Gastroesophageal sphincter (tissue), 4 donors: ENCODE measurements around the gene TTC21B. TPM values are rescaled to one million over a fixed set of nuclear protein-coding genes. Genes with fewer than 3 reads are reported as not detected.

Experiments
- ATAC-seq: fragments of 150-250 bp; one replicate; pipeline ENCODE4 v1.9.1; 2016; ENCODE audit warnings: mild to moderate bottlenecking, moderate library complexity
- H3K27ac ChIP-seq, 4 donors: fragments of 200-600 bp; sonication (generic) in 3 of 4; 1 replicate in 3 of 4; 2 replicates in 1 of 4; pipeline ENCODE4 v1.5.1; 2016 to 2019
- H3K27me3 ChIP-seq: fragments of 200-600 bp; sonication (generic); one replicate; pipeline ENCODE4 v1.5.1; 2019
- H3K36me3 ChIP-seq, 2 donors: fragments of 200-600 bp; sonication (generic); one replicate each; pipeline ENCODE4 v1.5.1; 2019; ENCODE audit warnings: control low read depth in 1 of 2
- H3K4me1 ChIP-seq, 3 donors: fragments of 200-600 bp; sonication (generic); 1 replicate in 2 of 3; 2 replicates in 1 of 3; pipeline ENCODE4 v1.5.1; 2016 to 2019; ENCODE audit warnings: control low read depth in 2 of 3
- H3K4me3 ChIP-seq, 2 donors: fragments of 200-600 bp; sonication (generic); one replicate each; pipeline ENCODE4 v1.5.1; 2019; ENCODE audit warnings: mild to moderate bottlenecking in 1 of 2, moderate library complexity in 1 of 2
- H3K9me3 ChIP-seq, 3 donors: fragments of 200-600 bp; sonication (generic); one replicate each; pipeline ENCODE4 v1.5.1; 2017 to 2019; ENCODE audit warnings: control low read depth in 2 of 3
- EP300 ChIP-seq: sonication (generic); formaldehyde crosslinking; IDR thresholded peaks from one replicate; pipeline ENCODE4 v1.6.1; 2017; ENCODE audit warnings: antibody characterized with exemption, mild to moderate bottlenecking
- POLR2A ChIP-seq, 2 donors: fragments of 450-650 bp; IDR thresholded peaks; one replicate each; pipeline ENCODE4 v1.6.1; 2017; ENCODE audit warnings: antibody characterized with exemption in 2 of 2, mild to moderate bottlenecking in 2 of 2, moderate library complexity in 1 of 2
- POLR2AphosphoS5 ChIP-seq: sonication (generic); formaldehyde crosslinking; IDR thresholded peaks from one replicate; pipeline ENCODE4 v1.6.1; 2017; ENCODE audit warnings: antibody characterized with exemption
- WGBS, 2 donors: methylation state at CpG; one replicate each; pipeline ENCODE4 v1.1.5; 2018; ENCODE audit warnings: low coverage in 1 of 2; 5-methylcytosine and 5-hydroxymethylcytosine counted together
- total RNA-seq, 4 donors: library from RNA; depleted of rRNA; stranded (reverse); fragments of >200 nt; gene quantifications; one replicate each; pipeline ENCODE4 v1.1.0, GENCODE V29; 2016
- TF ChIP-seq, protein P1 (sequence below), 4 experiments: fragments of 200-600 bp in 2 of 4; fragments of 450-650 bp in 2 of 4; sonication (generic) in 1 of 4; IDR thresholded peaks; one replicate each; pipeline ENCODE4 v1.5.1; 2017 to 2019; ENCODE audit warnings: antibody characterized with exemption in 4 of 4, mild to moderate bottlenecking in 2 of 4, moderate library complexity in 2 of 4

The TTC21B gene
- total RNA-seq, 4 donors from 2014 or later, result 15.0 to 30.2 (median 26.3) TPM

DNA sequence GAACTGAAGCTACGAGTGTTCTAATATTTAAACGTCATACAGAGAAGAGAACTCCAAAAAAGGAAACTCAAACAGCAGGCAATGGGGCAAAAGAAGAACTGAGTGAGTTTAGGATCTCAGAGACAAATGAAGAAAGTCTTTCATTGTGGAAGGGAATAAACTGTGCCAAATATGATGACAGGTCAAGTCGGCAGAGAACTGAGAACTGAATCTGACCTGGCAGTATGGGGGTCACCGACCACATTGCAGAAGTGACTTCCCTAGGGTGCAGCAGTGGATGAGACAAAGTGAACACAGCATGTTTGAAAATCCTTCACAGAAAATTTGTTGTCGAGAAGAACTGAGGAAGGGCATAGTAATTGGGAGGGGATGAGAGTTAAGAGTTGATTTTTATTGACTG is 55.9 kb downstream of the TTC21B start:
- peaks cover 0 to 5% (median 0%) of the 10 kb centered on the region in 3 donors for H3K4me1 ChIP-seq
- ATAC-seq, result no peak
- 52 to 61% methylated on average over 5 of the region's 5 CpGs for WGBS, 2 donors
- no peak overlapping the region for H3K27ac ChIP-seq
- H3K9me3 ChIP-seq, result no peaks in the 10 kb centered on the region
- peaks cover 0 to 85% of the 10 kb centered on the region in 2 donors for H3K36me3 ChIP-seq
- no peaks in the 10 kb centered on the region for H3K27me3 ChIP-seq
- H3K4me3 ChIP-seq, result no peak overlapping the region
- no peak for TF ChIP-seq POLR2AphosphoS5
- TF ChIP-seq, protein P1, sequence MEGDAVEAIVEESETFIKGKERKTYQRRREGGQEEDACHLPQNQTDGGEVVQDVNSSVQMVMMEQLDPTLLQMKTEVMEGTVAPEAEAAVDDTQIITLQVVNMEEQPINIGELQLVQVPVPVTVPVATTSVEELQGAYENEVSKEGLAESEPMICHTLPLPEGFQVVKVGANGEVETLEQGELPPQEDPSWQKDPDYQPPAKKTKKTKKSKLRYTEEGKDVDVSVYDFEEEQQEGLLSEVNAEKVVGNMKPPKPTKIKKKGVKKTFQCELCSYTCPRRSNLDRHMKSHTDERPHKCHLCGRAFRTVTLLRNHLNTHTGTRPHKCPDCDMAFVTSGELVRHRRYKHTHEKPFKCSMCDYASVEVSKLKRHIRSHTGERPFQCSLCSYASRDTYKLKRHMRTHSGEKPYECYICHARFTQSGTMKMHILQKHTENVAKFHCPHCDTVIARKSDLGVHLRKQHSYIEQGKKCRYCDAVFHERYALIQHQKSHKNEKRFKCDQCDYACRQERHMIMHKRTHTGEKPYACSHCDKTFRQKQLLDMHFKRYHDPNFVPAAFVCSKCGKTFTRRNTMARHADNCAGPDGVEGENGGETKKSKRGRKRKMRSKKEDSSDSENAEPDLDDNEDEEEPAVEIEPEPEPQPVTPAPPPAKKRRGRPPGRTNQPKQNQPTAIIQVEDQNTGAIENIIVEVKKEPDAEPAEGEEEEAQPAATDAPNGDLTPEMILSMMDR (IDR thresholded peaks at IDR 0.05), result no peak
- TF ChIP-seq POLR2A (IDR thresholded peaks at IDR 0.05), result no peak
- TF ChIP-seq EP300, result no peak

DNA sequence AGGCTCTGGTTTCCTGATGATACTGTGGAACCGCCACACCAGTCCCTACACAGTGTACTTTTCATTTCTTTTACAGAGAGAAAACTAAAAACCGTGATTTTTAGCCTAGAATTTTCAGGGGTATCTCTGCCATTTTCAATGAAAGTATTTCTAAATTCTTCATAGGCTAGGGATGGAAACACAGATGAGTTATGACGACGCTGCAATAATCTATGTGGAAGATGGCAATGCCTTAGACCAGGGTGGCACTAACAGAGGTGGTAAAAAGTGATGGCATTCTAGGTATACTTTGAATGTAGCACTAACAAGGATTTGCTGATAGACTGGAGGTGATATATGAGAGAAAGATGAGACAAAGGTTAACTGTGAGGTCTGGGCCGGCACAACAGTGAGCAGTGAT is 56.5 kb downstream of the TTC21B start:
- Histone ChIP-seq H3K27me3 (no peaks in the 10 kb centered on the region), H3K27ac (no peak overlapping the region), H3K9me3 (no peaks in the 10 kb centered on the region), H3K4me1 (no peaks in the 10 kb centered on the region), H3K36me3 (peaks cover 0 to 92% of the 10 kb centered on the region in 2 donors), H3K4me3 (no peak overlapping the region)
- 93 to 94% methylated on average over 3 to 5 of the region's 5 CpGs for WGBS, 2 donors
- ATAC-seq, result no peak
- TF ChIP-seq, protein P1 (IDR thresholded peaks at IDR 0.05), result no peak
- TF ChIP-seq POLR2A (IDR thresholded peaks at IDR 0.05) (no peak), POLR2AphosphoS5 (no peak), EP300 (no peak)

DNA sequence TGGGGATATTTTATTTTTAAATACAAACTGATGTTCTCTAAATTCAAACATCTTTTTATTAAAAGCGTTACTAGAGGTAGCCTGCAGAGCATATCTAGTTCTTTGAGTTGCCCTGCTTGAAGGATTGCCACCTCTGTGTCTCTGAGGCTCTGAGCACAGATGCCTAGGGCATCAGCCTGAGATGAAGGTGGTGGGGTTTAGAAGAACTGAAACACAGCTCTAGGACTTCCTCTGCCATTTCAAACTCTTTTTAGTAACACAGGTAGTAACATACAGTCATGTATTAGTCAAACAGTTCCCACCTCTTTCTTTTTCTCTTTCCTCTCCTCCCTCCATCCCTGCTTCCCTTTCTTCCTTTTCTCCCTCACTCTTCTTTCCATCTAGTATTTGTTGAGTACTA is 57.6 kb downstream of the TTC21B start:
- no peak overlapping the region for H3K27ac ChIP-seq
- 100% methylated on average over 1 of the region's 1 CpG for WGBS, 2 donors
- TF ChIP-seq, protein P1 (IDR thresholded peaks at IDR 0.05), result no peak
- no peak for TF ChIP-seq POLR2A (IDR thresholded peaks at IDR 0.05)
- no peak for TF ChIP-seq EP300
- TF ChIP-seq POLR2AphosphoS5, result no peak

DNA sequence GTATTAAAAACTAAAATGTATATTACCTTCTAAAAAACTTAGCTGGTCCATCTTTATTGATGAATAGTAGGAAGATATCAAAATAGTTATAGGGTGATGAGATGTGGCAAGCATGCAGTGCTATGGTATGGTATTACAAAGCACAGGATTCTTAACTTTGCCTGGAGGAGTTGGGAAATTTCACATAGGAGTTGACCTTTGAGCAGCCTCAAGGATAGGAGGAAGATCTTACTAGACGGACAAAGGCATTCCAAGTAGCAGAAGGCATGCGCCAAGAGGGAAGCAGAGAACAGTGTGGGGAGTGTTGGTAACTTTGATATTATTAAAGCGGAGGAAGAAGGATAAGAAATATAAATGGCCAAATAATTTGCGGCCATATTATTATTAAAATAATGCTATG is 60.0 kb downstream of the TTC21B start:
- peaks cover 0 to 82% of the 10 kb centered on the region in 2 donors for H3K36me3 ChIP-seq
- no peak overlapping the region for H3K4me3 ChIP-seq
- no peaks in the 10 kb centered on the region for H3K27me3 ChIP-seq
- H3K9me3 ChIP-seq, result no peaks in the 10 kb centered on the region
- no peaks in the 10 kb centered on the region for H3K4me1 ChIP-seq
- ATAC-seq, result no peak
- WGBS, 2 donors, result 88 to 90% methylated on average over 4 of the region's 4 CpGs
- TF ChIP-seq POLR2A (IDR thresholded peaks at IDR 0.05) (no peak), POLR2AphosphoS5 (no peak), EP300 (no peak)
- TF ChIP-seq, protein P1 (IDR thresholded peaks at IDR 0.05), result no peak
- H3K27ac ChIP-seq, result no peak overlapping the region

More for the DNA sequence above, 57.6 kb downstream of the TTC21B start:
- Histone ChIP-seq H3K27me3 (no peaks in the 10 kb centered on the region), H3K36me3 (peaks cover 0 to 83% of the 10 kb centered on the region in 2 donors), H3K9me3 (no peaks in the 10 kb centered on the region), H3K4me1 (no peaks in the 10 kb centered on the region), H3K4me3 (no peak overlapping the region)
- ATAC-seq, result no peak

DNA sequence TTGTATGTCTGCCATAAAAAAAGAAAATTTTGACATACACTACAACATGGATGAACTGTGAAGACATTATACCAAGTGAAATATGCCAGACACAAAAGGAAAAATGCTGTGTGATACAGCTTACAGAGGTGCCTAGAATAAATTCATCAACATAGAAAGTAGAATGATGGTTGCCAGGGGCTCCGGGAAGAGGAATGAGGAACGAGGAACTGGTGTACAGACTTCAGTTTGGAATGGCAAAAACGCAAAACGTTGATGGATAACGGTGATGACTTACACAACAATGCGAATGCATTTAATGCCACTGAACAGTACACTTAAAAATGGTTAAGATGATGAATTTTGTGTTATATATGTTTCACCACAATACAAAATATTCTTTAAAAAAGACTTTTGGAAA is 61.0 kb downstream of the TTC21B start:
- no peaks in the 10 kb centered on the region for H3K9me3 ChIP-seq
- 87 to 92% methylated on average over 6 of the region's 6 CpGs for WGBS, 2 donors
- H3K4me1 ChIP-seq, result no peaks in the 10 kb centered on the region
- H3K4me3 ChIP-seq, result no peak overlapping the region
- no peak for ATAC-seq
- no peaks in the 10 kb centered on the region for H3K27me3 ChIP-seq
- peaks cover 0 to 80% of the 10 kb centered on the region in 2 donors for H3K36me3 ChIP-seq
- no peak overlapping the region for H3K27ac ChIP-seq
- TF ChIP-seq EP300 (no peak), POLR2A (IDR thresholded peaks at IDR 0.05) (no peak), POLR2AphosphoS5 (no peak)
- TF ChIP-seq, protein P1 (IDR thresholded peaks at IDR 0.05), result no peak
